Activated CD8-positive, alpha-beta memory T cell treated with anti-CD3 and anti-CD28 coated beads for 36 hours (primary cell): ENCODE results near the gene EDNRB. TPM values are rescaled to one million over a fixed set of nuclear protein-coding genes. Genes with fewer than 3 reads are reported as not detected.

ENCODE experiments used
- CTCF ChIA-PET: fragments of 350-600 bp; sonication (Branson Sonifier 250); formaldehyde crosslinking; loops from one replicate; lab custom pipeline; 2021; ENCODE audit warnings: antibody characterized with exemption; lab: Charles Lee
- POLR2A ChIA-PET: fragments of 350-600 bp; sonication (Branson Sonifier 250); formaldehyde crosslinking; loops from one replicate; lab custom pipeline; 2021; ENCODE audit warnings: antibody characterized with exemption; lab: Charles Lee
- total RNA-seq, 2 experiments: library from RNA; stranded (reverse); gene quantifications; one replicate each; pipeline ENCODE4 v1.2.3, GENCODE V29; 2021

EDNRB gene
- total RNA-seq, 2 experiments from 2014 or later: not detected

DNA sequence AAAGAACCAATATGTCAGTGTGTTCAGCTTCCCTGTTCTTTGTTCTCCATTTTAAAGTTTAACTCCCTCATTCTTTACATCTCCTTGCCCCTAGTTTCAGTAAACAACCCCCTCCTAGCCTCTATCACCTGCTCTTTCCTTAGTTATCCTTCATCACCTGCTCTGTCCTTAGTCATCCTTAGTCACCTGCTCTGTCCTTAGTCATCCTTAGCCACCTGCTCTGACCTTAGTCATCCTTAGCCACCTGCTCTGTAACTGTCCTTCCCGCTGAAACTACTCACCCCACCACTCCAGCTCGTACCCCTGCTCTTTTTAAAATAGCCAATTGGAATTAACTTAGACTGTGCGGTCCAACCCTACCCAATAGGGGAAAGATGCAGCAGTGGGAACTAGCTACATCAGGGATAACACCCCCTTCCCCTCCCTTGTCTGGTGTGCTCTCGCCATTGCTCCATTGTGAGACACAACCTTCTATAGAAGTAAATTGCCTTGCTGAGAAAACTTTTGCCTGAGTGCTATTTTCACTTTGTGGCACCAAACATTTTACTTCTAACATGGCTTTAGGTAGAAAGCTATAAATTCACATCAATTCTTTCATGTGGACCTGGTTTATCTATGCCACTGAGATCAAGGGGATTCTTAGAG lies 16.2 kb downstream of the EDNRB start:
- ChIA-PET CTCF (no interaction called here), POLR2A (no interaction called here)

DNA sequence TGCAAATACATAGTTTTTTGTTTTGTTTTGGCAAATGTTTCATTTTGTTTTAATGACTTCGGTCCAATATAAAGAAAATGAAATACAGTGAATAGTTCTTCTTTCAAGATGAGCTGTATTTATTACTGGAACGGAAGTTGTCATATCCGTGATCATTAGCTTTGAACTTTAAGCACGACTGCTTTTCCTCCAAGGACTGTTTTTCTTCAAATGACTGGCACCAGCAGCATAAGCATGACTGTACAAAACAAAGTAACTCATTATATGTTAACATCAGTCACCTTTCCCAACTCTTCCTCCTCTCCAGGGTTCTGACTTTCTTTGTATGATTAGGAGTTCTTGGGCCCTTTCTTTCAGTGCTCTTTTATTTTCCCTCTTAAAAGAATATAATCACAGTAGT lies 20.5 kb downstream of the EDNRB start:
- ChIA-PET POLR2A (no interaction called here), CTCF (no interaction called here)

DNA sequence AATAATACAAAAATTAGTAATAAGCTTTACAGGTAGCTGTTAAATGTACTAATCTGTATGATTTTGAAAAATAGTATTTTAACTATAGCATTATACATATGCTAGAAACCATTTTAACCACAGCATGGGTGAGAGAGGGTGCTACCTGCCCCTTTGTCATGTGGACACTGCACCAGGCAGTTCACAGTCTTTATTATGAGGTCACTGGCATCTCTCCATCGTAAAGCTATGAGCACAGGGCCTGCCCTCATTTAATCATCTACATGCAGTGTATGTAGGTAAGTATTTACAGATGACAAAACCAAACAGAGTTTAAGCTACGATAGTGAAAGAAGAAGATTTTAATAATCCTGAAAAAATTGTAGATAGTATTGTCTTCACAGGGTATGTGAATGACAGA lies 21.7 kb downstream of the EDNRB start:
- ChIA-PET CTCF (no interaction called here), POLR2A (no interaction called here)

DNA sequence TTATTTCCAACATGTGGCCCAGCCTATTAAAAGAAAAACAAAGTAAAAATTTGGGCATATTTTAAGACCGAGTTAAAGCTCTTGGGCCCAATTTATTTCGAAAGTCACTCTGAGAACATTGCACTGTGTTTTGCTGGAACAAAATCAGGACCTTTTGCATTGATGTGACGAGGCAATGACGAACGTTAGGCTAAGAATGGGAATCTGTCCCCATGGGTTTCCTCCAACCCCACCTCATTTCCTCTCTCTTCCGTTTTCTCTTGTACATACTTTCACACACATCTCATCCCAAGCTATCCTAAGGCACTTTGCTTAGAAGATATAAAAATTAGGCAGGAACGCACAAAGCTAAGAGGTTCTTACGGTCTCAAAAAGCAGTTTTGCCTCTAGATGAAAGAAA lies 22.1 kb downstream of the EDNRB start:
- CTCF ChIA-PET: no interaction called here

DNA sequence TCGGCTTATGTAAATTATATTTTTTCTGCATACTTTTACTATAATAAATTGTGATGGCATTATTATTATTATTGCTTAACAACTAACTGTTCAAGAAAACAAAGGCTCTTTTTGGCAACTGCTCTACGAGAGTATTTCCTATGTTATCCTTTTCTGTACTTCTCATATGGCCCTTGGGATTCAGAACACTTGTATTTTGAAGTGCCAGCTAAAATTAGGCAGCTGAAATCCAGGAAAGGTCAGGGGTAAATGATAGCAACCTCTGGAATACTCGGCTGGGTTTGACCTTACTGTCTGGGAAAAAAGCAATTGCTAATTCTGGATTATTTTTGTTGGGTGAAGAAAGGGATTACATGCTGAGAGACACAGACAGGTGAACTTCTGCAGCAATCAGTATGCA lies 23.9 kb downstream of the EDNRB start:
- POLR2A ChIA-PET: no interaction called here
- CTCF ChIA-PET: no interaction called here

More for the DNA sequence above, 22.1 kb downstream of the EDNRB start:
- POLR2A ChIA-PET: no interaction called here

DNA sequence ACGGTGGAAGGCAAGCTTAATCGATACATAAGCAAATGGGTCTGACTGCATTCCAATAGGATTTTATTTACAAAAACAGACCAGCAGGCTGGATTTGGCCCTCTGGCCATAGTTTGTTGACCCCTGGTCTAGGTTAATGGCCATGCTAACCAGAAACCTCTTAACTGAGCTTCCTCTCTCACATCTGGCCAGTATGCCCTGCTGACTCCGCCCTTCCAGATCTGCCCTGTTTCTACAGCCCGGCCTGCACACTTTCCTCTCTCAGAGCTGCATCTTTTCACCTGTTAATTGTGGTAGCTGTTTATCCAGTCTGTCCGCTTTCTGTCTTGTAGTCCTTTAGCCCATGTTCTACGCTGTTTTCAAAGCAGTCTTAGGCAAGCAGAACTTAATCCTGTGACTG lies 25.6 kb downstream of the EDNRB start:
- POLR2A ChIA-PET: no interaction called here
- CTCF ChIA-PET: no interaction called here

GRCh38 chr13:77892491-77892890 lies 26.1 kb downstream of the EDNRB start:
- ChIA-PET POLR2A (no interaction called here), CTCF (no interaction called here)

DNA sequence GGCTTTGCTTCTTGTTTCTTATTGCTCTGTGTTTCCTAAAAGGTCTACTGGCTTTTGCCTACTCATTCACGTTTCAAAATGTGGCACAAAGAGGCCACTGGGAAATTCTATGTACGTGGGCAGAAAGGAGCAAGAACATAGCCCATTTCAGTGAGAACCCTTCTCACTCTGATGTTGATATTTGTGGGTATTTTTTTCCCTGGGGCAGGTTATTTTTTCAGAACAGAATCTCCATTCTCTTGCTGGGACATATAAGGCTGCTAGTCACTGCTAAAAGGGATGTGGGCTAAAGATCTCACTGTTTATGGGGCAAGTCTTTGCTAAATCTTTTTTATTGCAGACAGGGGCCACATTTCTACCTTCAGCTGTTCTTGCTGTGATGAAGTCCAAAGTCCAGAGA lies 27.1 kb downstream of the EDNRB start:
- ChIA-PET CTCF (no interaction called here), POLR2A (no interaction called here)

DNA sequence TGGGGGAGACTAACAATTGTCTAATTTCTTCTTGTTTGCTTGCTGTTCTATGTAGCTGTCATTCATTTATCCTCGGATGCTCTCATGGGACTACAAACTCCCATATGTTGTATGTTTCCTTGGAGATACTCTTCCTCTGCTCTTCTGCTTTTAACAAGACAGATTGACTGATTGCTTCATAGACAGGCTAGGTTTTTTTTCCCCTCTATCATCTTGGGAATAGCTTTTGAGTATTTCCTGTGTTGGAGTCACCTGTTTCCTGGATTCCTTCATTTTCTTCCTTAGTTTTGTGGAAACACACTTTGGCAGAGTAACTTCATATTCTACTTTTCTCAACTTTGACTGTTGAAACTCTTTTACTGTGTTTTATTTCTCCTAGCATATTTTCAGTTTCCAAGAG lies 27.6 kb downstream of the EDNRB start:
- ChIA-PET POLR2A (no interaction called here), CTCF (no interaction called here)

DNA sequence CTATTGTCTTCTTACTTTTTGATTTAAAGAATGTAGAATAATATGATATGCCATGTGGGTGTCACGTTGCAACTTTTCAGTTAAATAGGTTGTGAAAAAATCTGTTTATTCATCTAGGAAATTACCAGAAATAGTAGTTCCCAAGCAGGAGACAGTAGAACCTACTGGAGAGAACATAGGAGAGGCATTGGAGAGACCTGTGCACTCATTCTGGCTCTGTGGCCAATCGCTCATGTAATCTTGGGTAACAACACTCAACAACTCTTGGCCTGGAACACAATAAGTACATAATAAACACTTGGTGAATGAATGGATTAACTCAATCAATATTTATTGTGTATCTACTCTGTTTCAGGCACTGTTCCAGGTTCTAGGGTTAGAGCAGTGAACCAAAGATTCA lies 35.3 kb downstream of the EDNRB start:
- CTCF ChIA-PET: no interaction called here

GRCh38 chr13:77878190-77878589 lies 40.4 kb downstream of the EDNRB start:
- CTCF ChIA-PET: no interaction called here
- POLR2A ChIA-PET: no interaction called here

More for the DNA sequence above, 35.3 kb downstream of the EDNRB start:
- POLR2A ChIA-PET: no interaction called here

DNA sequence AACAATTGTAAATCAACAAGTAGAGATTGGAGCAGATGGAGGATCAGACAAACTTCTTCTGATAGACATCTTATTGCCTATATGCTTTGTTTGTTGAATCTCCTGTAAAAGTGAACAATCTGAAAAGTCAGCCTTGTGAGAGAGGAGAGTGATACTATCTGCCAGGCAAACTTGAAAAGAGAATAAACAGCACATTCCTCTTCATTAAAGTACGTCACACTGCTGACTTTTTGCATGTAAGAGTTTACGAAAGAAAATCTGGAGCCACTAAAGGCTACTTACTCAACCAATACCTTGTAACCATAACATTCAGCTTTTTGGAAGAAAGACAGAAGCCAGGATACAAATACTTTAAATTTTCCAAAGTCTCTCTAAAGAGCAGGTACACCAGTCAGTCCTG lies 42.5 kb downstream of the EDNRB start:
- ChIA-PET POLR2A (no interaction called here), CTCF (no interaction called here)

GRCh38 chr13:77874406-77874805 lies 44.2 kb downstream of the EDNRB start:
- ChIA-PET POLR2A (no interaction called here), CTCF (no interaction called here)

DNA sequence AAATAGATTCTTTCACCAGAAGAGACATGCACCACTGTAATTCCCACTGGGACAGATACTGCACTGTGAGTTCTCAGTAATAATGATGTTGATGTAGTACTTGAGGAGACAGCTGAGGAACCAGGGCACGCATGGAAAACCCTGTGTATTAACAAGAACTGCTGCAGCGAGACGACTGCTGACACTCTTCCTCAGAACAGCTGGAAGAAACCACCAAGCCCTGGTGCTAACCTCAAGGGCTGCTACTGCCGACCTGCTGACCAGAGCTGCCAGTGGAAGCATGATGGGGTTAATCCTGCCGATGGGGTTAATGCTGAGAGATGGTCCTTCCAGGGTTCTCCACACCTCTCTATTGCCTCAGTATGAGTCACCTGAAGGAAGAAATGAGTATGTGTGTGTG lies 45.6 kb downstream of the EDNRB start:
- POLR2A ChIA-PET: no interaction called here

GRCh38 chr13:77871596-77871995 lies 47.0 kb downstream of the EDNRB start:
- CTCF ChIA-PET: no interaction called here

More for the DNA sequence above, 45.6 kb downstream of the EDNRB start:
- CTCF ChIA-PET: no interaction called here

DNA sequence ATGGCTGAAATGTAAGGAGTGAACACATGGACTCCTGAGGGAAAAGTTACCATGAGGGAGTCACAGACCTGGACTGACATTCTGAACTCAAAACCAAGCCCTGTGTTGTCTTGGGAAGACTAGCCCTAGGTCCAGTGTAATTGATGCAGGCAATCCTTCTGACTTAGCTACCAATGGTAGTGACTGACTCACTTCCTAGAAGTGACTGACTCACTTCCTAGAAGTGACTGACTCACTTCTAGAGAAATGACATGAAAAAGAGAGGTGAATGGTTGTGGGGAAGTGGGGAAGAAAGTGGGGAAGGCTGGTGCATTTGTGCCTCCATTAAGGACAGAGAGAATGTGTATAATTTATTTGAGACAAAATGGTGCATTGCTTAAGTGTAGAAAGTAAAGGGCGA lies 49.9 kb downstream of the EDNRB start:
- POLR2A ChIA-PET: no interaction called here
- CTCF ChIA-PET: no interaction called here

More at GRCh38 chr13:77871596-77871995, 47.0 kb downstream of the EDNRB start:
- POLR2A ChIA-PET: no interaction called here

GRCh38 chr13:77866971-77867370 lies 51.7 kb downstream of the EDNRB start:
- ChIA-PET CTCF (no interaction called here), POLR2A (no interaction called here)

DNA sequence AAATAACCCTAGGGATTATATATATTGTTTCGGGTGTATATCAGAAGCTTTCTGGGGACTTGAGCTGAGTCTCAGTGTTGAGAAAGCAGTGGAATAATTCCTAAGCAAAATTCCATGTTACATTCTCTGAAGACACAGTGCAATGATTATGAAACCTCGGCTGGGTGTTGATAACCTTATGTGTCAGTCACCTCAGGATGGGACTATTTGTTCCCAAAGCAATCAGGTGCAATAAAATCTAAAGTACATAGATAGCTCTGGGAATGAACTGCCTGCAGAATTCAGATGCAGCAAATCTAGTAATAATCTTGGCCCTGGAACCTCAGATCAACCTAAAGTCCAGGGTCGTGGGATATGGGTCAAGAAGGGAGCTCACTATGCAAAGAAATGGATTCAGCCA lies 53.0 kb downstream of the EDNRB start:
- ChIA-PET CTCF (no interaction called here), POLR2A (no interaction called here)

DNA sequence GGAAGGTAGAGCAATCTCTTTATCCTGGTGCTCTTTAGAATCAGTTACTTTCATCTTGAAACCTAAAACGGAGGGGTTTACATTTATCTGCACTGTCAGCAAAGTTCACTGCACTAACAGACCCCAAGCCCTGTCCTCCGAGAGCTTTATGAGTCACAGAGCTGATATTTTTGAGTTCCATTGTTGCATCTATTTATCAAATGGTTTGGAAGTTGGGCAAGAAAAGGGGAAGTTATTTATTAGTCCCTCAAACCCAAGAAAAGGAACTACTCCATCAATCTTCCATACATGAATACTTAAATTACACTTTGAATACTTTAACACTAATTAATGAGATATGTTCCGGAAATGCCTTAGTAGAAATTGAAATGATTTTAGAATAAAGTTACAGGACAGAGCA lies 55.5 kb downstream of the EDNRB start:
- CTCF ChIA-PET: no interaction called here
- POLR2A ChIA-PET: no interaction called here

GRCh38 chr13:77861741-77862140 lies 56.9 kb downstream of the EDNRB start:
- POLR2A ChIA-PET: no interaction called here
- CTCF ChIA-PET: no interaction called here

DNA sequence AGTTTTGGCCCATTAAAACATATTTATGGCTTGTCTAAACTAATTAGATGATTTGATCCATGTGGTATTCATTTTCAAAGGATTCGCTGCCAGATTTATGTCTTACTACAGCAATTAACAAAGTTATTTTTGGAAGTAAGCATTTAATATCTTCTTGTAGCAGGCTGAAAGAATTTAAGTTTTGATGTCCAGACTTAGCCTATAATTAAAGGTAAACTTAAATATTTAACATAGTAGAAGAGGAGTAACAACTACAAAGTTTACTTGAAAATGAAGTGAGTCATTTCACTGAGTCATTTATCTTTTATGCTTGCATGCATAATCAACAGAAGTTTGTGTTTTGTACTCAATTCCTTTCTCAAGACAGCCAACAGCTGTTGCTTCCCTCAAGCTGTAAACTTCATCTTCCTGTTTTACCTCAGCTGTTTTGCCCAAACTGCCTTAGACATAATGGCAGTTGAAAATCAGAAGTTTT lies 58.1 kb downstream of the EDNRB start:
- POLR2A ChIA-PET: no interaction called here
- CTCF ChIA-PET: no interaction called here

GRCh38 chr13:77859450-77859849 lies 59.2 kb downstream of the EDNRB start:
- ChIA-PET POLR2A (no interaction called here), CTCF (no interaction called here)
